Ascending aorta (tissue), 2 donors: ENCODE data around the gene TRIP13. TPM values are rescaled to one million over a fixed set of nuclear protein-coding genes. Genes with fewer than 3 reads are reported as not detected.
"Not testable (repeated sequence)": the region's sequence is repeated elsewhere in the genome, so short reads cannot be mapped to it uniquely, and the experiment has no call there.

ENCODE experiments used
- DNase-seq, 2 donors: peaks; one replicate each; pipeline ENCODE4 v3.0.0-alpha.2; 2019; ENCODE audit warnings: low spot score in 2 of 2
- H3K27ac ChIP-seq, 2 donors: fragments of 200-600 bp; sonication (generic); one replicate each; pipeline ENCODE4 v1.5.1; 2016 to 2017; ENCODE audit warnings: mild to moderate bottlenecking in 1 of 2
- H3K27me3 ChIP-seq: fragments of 200-600 bp; sonication (generic); one replicate; pipeline ENCODE4 v1.5.1; 2017
- H3K36me3 ChIP-seq, 2 donors: fragments of 200-600 bp; sonication (generic); one replicate each; pipeline ENCODE4 v1.5.1; 2016
- H3K4me1 ChIP-seq, 2 donors: fragments of 200-600 bp; sonication (generic); one replicate each; pipeline ENCODE4 v1.5.1; 2016 to 2017; ENCODE audit warnings: mild to moderate bottlenecking in 1 of 2
- H3K4me3 ChIP-seq, 2 donors: fragments of 200-600 bp; sonication (generic); one replicate each; pipeline ENCODE4 v1.5.1; 2016 to 2017; ENCODE audit warnings: mild to moderate bottlenecking in 1 of 2
- H3K9me3 ChIP-seq, 2 donors: fragments of 200-600 bp; sonication (generic); one replicate each; pipeline ENCODE4 v1.5.1; 2016
- CTCF ChIP-seq, 3 experiments: fragments of 200-600 bp in 2 of 3; fragments of 450-650 bp in 1 of 3; sonication (generic) in 2 of 3; IDR thresholded peaks; one replicate each; pipeline ENCODE4 v1.5.1; 2016 to 2019; ENCODE audit warnings: antibody characterized with exemption in 3 of 3, mild to moderate bottlenecking in 1 of 3, moderate library complexity in 1 of 3
- intact Hi-C: fragments of 100-400 bp; cut with DNase I; formaldehyde crosslinking; loops from one replicate; pipeline ENCODE4 v1.15.1; 2023
- total RNA-seq: library from RNA; depleted of rRNA; stranded (reverse); fragments of >200 nt; gene quantifications from one replicate; pipeline ENCODE4 v1.1.0, GENCODE V29; 2016

Gene TRIP13
- not detected for total RNA-seq

GRCh38 chr5:892394-893136 lies at the start of gene TRIP13, which contains the start of gene BRD9:
Gene TRIP13 (plus strand): TSS chr5:892884. CDS start chr5:892999, 115 bp downstream.
Gene BRD9 (minus strand): TSS chr5:892801. CDS start chr5:892657, 144 bp downstream.
- Histone ChIP-seq H3K36me3 (peaks cover 30 to 36% of the 10 kb centered on the region in 2 donors), H3K27me3 (no peaks in the 10 kb centered on the region), H3K27ac (peak within 1 kb of the TSS; percentile 82 to 90), H3K4me1 (peaks cover 13% of the 10 kb centered on the region in 2 donors), H3K4me3 (peak within 1 kb of the TSS; percentile 88 to 100), H3K9me3 (no peaks in the 10 kb centered on the region)
- TF ChIP-seq CTCF (IDR thresholded peaks at IDR 0.05), result peak in 1 of 3 experiments; percentile 4
- DNase-seq, result peak in 1 of 2 donors; percentile 84
- intact Hi-C loops, result loop anchor here (1.0 to 2.0 kb wide), 2 partner anchors 200 to 281 kb away; partner anchors contain the start of gene TPPP

GRCh38 chr5:843371-843770 lies 49.3 kb upstream of the TRIP13 start:
- H3K4me3 ChIP-seq, H3K27ac ChIP-seq, H3K4me1 ChIP-seq, intact Hi-C loops, H3K27me3 ChIP-seq, H3K9me3 ChIP-seq, H3K36me3 ChIP-seq: not testable (repeated sequence)
- DNase-seq, result peak in 1 of 2 donors; percentile 60

- DNase-seq, result peak in 1 of 2 donors; percentile 53
- H3K4me3 ChIP-seq, H3K9me3 ChIP-seq, H3K27me3 ChIP-seq, H3K36me3 ChIP-seq, intact Hi-C loops, H3K4me1 ChIP-seq, H3K27ac ChIP-seq: not testable (repeated sequence)
These were observed 48.8 kb upstream of the TRIP13 start for GRCh38 chr5:843926-844325.

GRCh38 chr5:844426-844825 lies 48.3 kb upstream of the TRIP13 start:
- H3K4me1 ChIP-seq, H3K9me3 ChIP-seq, H3K27me3 ChIP-seq, intact Hi-C loops, H3K4me3 ChIP-seq, H3K36me3 ChIP-seq, H3K27ac ChIP-seq: not testable (repeated sequence)
- DNase-seq, result peak in 1 of 2 donors; percentile 62

GRCh38 chr5:845031-845675 lies 47.5 kb upstream of the TRIP13 start:
- intact Hi-C loops, H3K36me3 ChIP-seq, H3K27me3 ChIP-seq, H3K27ac ChIP-seq, H3K9me3 ChIP-seq, H3K4me3 ChIP-seq, H3K4me1 ChIP-seq: not testable (repeated sequence)
- peak in 1 of 2 donors; percentile 63 for DNase-seq

GRCh38 chr5:845676-846601 lies 46.7 kb upstream of the TRIP13 start:
- DNase-seq, intact Hi-C loops, H3K4me1 ChIP-seq, H3K4me3 ChIP-seq, H3K27me3 ChIP-seq, H3K9me3 ChIP-seq, H3K27ac ChIP-seq, H3K36me3 ChIP-seq: not testable (repeated sequence)

GRCh38 chr5:846602-847091 lies 46.0 kb upstream of the TRIP13 start:
- H3K27ac ChIP-seq, H3K27me3 ChIP-seq, H3K9me3 ChIP-seq, H3K4me1 ChIP-seq, intact Hi-C loops, H3K4me3 ChIP-seq, H3K36me3 ChIP-seq: not testable (repeated sequence)
- DNase-seq, result peak in 1 of 2 donors; percentile 55

- H3K27ac ChIP-seq, intact Hi-C loops, H3K36me3 ChIP-seq, H3K4me3 ChIP-seq, H3K4me1 ChIP-seq, H3K9me3 ChIP-seq, H3K27me3 ChIP-seq: not testable (repeated sequence)
- peak in 1 of 2 donors; percentile 49 for DNase-seq
These were observed 45.5 kb upstream of the TRIP13 start for GRCh38 chr5:847212-847611.

- H3K4me1 ChIP-seq, H3K27me3 ChIP-seq, H3K4me3 ChIP-seq, H3K36me3 ChIP-seq, H3K9me3 ChIP-seq, H3K27ac ChIP-seq, intact Hi-C loops: not testable (repeated sequence)
- peak in 1 of 2 donors; percentile 39 for DNase-seq
These were observed 44.9 kb upstream of the TRIP13 start for GRCh38 chr5:847736-848135.
